Activated CD8-positive, alpha-beta memory T cell treated with anti-CD3 and anti-CD28 coated beads for 1 hour (primary cell): ENCODE data around the gene NCOA1.
A peak's percentile ranks its signal among the peaks of the same experiment; 100 is the strongest.
"Not testable (repeated sequence)": the region's sequence is repeated elsewhere in the genome, so short reads cannot be mapped to it uniquely, and the experiment has no call there.

Experiments used
- DNase-seq, 2 donors: peaks; one replicate each; pipeline ENCODE4 v3.0.0-alpha.2; 2020; ENCODE audit warnings: low read depth in 1 of 2; ENCODE audit errors: extremely low read depth in 1 of 2

The NCOA1 gene

DNA sequence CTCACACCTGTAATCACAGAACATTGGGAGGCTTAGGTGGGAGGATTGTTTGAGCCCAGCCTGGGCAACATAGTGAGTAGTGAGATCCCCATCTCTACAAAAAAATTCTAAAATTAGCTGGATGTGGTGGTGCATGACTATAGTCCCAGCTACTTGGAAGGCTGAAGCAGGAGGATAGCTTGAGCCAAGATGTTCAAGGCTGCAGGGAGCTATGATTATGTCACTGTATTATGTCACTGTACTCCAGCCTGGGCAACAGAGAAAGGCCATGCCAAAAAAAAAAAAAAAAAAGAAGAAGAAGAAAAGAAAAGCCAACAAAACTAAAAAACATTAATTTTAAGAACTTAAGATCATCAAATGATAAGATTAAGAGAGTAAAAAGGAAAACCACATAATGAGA, 17.4 kb upstream of the NCOA1 start:
- no peak for DNase-seq

- no peak for DNase-seq
Measured at GRCh38 chr2:24474053-24474452, 17.0 kb upstream of the NCOA1 start.

DNA sequence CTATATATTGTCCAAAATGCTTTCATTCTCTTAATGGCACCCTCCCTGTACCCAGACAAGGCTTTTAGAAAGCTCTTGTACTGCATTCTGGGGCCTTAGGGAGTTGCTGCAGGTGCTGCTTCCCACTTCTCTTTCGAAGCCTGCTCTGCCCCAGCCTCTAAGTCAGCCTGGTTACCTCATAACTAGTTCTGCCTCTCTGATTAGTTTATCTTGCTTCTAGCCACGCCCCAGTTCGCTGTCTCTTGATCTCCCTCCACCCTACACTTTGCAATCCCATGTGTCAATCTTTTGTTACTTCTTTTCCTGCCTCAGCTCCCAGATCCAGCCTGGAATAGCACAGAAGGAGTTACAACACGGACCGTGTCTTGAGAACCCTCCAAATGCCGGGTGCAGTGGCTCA, 13.8 kb upstream of the NCOA1 start:
- no peak for DNase-seq

GRCh38 chr2:24478243-24478642, 12.8 kb upstream of the NCOA1 start:
- DNase-seq = no peak

- no peak for DNase-seq
Measured at GRCh38 chr2:24480245-24480644, 10.8 kb upstream of the NCOA1 start.

DNA sequence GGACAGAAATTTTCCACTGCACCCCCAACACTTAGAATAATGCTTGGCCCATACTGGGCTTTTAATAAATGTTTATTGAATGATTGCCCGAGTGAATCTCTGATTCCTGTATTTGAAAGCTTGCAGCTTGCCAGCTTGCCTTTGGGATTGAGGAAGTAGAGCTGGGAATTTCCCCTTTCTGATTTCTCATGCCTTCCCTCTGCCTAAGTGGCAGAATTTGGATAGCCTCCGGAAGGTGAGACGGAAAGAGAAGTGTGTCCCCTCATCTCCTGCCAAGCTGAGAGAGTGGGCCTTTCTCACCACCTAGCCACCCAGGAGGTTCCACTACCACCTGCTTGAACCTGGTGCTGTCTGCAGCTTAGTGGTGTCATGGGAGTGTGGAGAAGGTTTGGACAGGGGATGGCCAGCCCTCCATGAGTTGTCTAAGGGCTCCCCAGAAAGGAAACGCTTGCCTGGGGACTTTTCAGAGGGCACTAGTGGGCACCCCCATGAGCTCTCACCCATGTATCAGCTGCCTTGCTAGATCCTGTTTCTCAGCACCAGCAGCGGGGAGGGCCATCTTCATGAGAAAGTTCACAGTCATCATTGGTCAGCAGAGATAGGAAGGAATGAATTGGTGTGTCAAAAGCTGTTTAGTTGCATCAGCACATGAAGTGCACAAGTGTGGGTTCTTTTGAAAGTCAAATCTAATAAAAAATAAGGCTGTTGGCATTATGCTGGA, 8.6 kb upstream of the NCOA1 start:
- DNase-seq = no peak

GRCh38 chr2:24482972-24483300, 8.1 kb upstream of the NCOA1 start:
- no peak for DNase-seq

GRCh38 chr2:24484677-24485076, 6.4 kb upstream of the NCOA1 start:
- not testable (repeated sequence) for DNase-seq

- no peak for DNase-seq
Measured at GRCh38 chr2:24485197-24485596, 5.9 kb upstream of the NCOA1 start.

DNA sequence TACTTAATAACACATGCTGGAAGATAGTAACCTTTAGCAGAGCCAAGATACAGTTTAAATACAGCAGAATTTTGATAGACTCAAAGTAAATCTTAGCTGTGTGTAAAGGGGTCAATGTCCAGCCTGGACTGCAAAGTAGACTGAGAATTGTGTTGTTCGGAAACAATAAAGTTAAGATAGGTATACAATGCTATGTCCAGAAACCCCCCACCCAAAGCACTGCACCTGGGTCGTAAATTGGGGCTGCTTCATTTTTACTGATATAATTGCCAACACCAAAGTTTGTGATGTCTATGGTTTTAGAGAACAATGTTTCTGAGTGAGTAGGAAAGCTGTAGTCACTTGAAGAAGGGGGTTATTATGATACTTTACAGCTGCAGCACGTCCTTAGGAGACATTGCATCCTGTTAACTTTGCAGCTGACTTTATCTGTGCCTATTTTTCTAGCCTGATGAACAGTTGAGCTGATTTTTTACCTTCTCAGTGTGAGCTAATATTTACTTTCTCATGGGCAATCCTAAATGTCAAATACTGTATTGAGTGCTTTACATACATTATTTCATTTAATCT, 4.3 kb upstream of the NCOA1 start:
- no peak for DNase-seq

- DNase-seq = no peak
Measured at GRCh38 chr2:24489465-24490180, 1.4 kb upstream of the NCOA1 start.

- no peak for DNase-seq
Measured at GRCh38 chr2:24490181-24490689, 819 bp upstream of the NCOA1 start.

- peak in 1 of 2 donors; percentile 29 for DNase-seq
Measured at GRCh38 chr2:24491542-24492420, 727 bp downstream of the NCOA1 start.

- DNase-seq = no peak
Measured at GRCh38 chr2:24492421-24493279, 1.6 kb downstream of the NCOA1 start.

GRCh38 chr2:24493713-24494112, 2.7 kb downstream of the NCOA1 start:
- DNase-seq = no peak

DNA sequence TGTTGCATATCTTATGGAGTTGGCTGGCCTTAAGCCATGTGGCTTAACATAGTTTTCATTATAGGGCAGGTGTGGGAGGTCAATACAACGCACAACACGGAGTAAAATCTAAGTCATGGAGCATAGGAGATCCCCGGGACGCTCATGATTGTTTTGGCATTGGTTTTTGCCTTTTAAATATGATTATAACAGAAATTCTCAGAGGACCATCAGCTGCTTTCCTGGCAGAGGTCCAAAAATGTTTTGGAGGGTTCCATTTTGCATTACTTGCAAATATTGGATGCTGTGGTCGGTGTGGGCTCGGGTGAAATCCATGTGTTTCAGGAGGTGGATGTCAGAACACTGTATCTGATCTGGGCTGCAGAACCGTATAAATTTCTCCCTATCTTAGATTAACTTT, 3.4 kb downstream of the NCOA1 start:
- no peak for DNase-seq

GRCh38 chr2:24495451-24495850, 4.4 kb downstream of the NCOA1 start:
- no peak for DNase-seq

GRCh38 chr2:24496959-24497358, 5.9 kb downstream of the NCOA1 start:
- DNase-seq = no peak

DNA sequence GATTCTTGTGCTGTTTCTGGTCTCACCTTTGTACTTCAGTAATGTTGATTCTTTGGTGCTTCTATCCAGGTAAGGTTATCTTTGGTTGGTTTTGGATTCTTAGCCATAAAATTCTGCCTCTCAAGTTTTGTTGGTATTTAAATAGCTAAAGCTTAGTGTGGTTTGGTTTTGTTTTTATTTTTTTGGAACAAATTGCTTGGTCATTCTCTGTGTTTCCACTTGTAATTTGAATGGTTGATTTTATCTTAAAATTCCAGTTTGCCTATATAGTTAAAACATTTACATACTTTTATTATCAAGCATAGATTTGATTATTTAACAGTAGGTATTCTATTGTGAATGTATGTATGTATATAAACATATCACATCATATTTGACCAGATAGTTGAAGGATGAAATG, 6.6 kb downstream of the NCOA1 start:
- DNase-seq = no peak

DNA sequence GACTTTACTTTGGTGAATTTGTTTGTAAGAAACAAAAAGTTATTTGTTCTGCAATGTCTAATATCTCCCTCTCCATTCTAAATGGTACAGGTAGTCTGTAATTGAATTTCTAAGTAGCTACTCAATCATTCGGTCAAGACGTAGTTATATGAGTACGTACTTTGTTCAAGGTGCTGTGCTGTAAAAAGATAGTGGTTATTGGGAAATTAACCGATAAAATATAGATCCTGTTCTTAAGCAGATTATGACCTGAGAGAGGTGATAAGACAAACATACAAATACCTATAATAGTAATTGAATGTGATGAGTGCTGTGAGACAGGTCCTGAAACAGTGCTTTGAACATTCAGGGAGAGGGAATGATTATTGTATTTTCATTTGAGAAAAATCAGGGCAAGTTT, 7.1 kb downstream of the NCOA1 start:
- no peak for DNase-seq
